GM12878 (cell line): Measurements from ENCODE around the gene TMC5. TPM values are rescaled to one million over a fixed set of nuclear protein-coding genes. Genes with fewer than 3 reads are reported as not detected.

Experiments used
- ATAC-seq: fragments of 200-7000 bp; cut with Tn5 transposase; 3 replicates; pipeline ENCODE4 v1.9.1; 2020; ENCODE audit warnings: mild to moderate bottlenecking, moderate library complexity
- BruUV-seq: library from RNA; stranded (reverse); fragments of 400-500 nt; replicated peaks from 2 replicates; lab custom pipeline; 2021; lab: Mats Ljungman, UMichigan
- CTCF ChIA-PET: fragments of 300-600 bp; sonication (Branson Sonifier 250); formaldehyde crosslinking; extraction: SDS; loops from one replicate; lab custom pipeline; 2021; ENCODE audit warnings: inconsistent platforms; lab: Yijun Ruan, JAX
- POLR2A ChIA-PET: fragments of 350-600 bp; formaldehyde crosslinking; extraction: SDS; loops from one replicate; lab custom pipeline; 2021; ENCODE audit warnings: inconsistent platforms; lab: Charles Lee
- RAD21 ChIA-PET: fragments of 300-600 bp; sonication (Branson Sonifier 250); formaldehyde crosslinking; loops from one replicate; lab custom pipeline; 2023; ENCODE audit warnings: antibody characterized with exemption; ENCODE audit not compliant: unreplicated experiment; lab: Charles Lee
- SMC1A ChIA-PET: fragments of 300-600 bp; sonication (Branson Sonifier 250); formaldehyde crosslinking; loops from one replicate; lab custom pipeline; 2023; ENCODE audit not compliant: unreplicated experiment, uncharacterized antibody; lab: Charles Lee
- DNase-seq: peaks from one replicate; pipeline ENCODE4 v3.0.0-alpha.2; 2011; ENCODE audit warnings: low read depth, low spot score
- FAIRE-seq: peaks from 3 replicates; lab custom pipeline; 2011; peaks lifted over from hg19 to GRCh38; lab: Jason Lieb, UNC
- H2AFZ ChIP-seq: 2 replicates; pipeline ENCODE4 v1.6.0; 2011; ENCODE audit warnings: low read depth, low read length, control low read depth; ENCODE audit not compliant: control insufficient read depth
- H3K27ac ChIP-seq: 2 replicates; pipeline ENCODE4 v1.5.1; 2011; ENCODE audit warnings: control low read depth; ENCODE audit not compliant: control insufficient read depth, insufficient read depth
- H3K27me3 ChIP-seq, 2 experiments: replicated peaks in 1 of 2; 2 replicates each; pipeline versions ENCODE4 v1.6.0 to v1.6.1; 2011; ENCODE audit warnings: low read length in 1 of 2; ENCODE audit not compliant: control insufficient read depth in 2 of 2, insufficient read depth in 2 of 2
- H3K36me3 ChIP-seq, 2 experiments: 2 replicates each; pipeline ENCODE4 v1.5.1; 2011; ENCODE audit warnings: low read length in 1 of 2; ENCODE audit not compliant: control insufficient read depth in 2 of 2, insufficient read depth in 2 of 2
- H3K4me1 ChIP-seq: 2 replicates; pipeline ENCODE4 v1.6.1; 2011; ENCODE audit warnings: mild to moderate bottlenecking, low read length, moderate library complexity, mixed read lengths; ENCODE audit not compliant: control insufficient read depth, insufficient read depth
- H3K4me2 ChIP-seq: 2 replicates; pipeline ENCODE4 v1.6.0; 2011; ENCODE audit warnings: control low read depth; ENCODE audit not compliant: control insufficient read depth, insufficient read depth
- H3K4me3 ChIP-seq: fragments of 200-600 bp; sonication (generic); 2 replicates; pipeline ENCODE4 v1.5.1; 2016
- H3K79me2 ChIP-seq: 2 replicates; pipeline ENCODE4 v1.6.0; 2011; ENCODE audit warnings: low read length; ENCODE audit not compliant: control insufficient read depth, insufficient read depth
- H3K9ac ChIP-seq: 2 replicates; pipeline ENCODE4 v1.8.0; 2011; ENCODE audit warnings: low read length, control low read depth, mixed read lengths; ENCODE audit not compliant: control insufficient read depth, insufficient read depth
- H3K9me3 ChIP-seq: replicated peaks from 3 replicates; pipeline ENCODE4 v1.5.1; 2011; ENCODE audit warnings: mild to moderate bottlenecking, low read length; ENCODE audit not compliant: control insufficient read depth, insufficient read depth
- H4K20me1 ChIP-seq: 2 replicates; pipeline ENCODE4 v1.6.0; 2011; ENCODE audit not compliant: control insufficient read depth, insufficient read depth
- CEBPZ ChIP-seq: fragments of 150-350 bp; IDR thresholded peaks from 2 replicates; pipeline ENCODE4 v1.6.1; 2016; ENCODE audit warnings: low read depth, low read length
- JUND ChIP-seq: IDR thresholded peaks from 2 replicates; pipeline ENCODE4 v1.6.1; 2012; ENCODE audit warnings: low read depth, mild to moderate bottlenecking, low read length, improper control_type of control experiment, moderate library complexity
- RELA ChIP-seq: fragments of 450-650 bp; IDR thresholded peaks from 2 replicates; pipeline ENCODE4 v1.8.0; 2014; ENCODE audit warnings: borderline replicate concordance; ENCODE audit not compliant: partially characterized antibody
- ZBTB11 ChIP-seq: fragments of 450-650 bp; formaldehyde crosslinking; IDR thresholded peaks from 2 replicates; pipeline ENCODE4 v1.5.0; 2022; ENCODE audit warnings: mild to moderate bottlenecking, missing genetic modification characterization
- ZNF217 ChIP-seq: fragments of 450-650 bp; IDR thresholded peaks from 2 replicates; pipeline ENCODE4 v1.6.1; 2017; ENCODE audit warnings: antibody characterized with exemption, mild to moderate bottlenecking
- WGBS: methylation state at CpG from one replicate; pipeline ENCODE4 v1.1.6; 2016; ENCODE audit warnings: low lambda C conversion rate; ENCODE audit not compliant: insufficient replicate concordance, insufficient coverage; ENCODE audit errors: missing lambda C conversion rate; 5-methylcytosine and 5-hydroxymethylcytosine counted together
- in situ Hi-C: fragments of 300-500 bp; cut with MboI; formaldehyde crosslinking; loops from 9 replicates; pipeline ENCODE4 v1.14.3; 2018; ENCODE audit warnings: mixed read lengths
- intact Hi-C: fragments of 100-400 bp; cut with micrococcal nuclease; formaldehyde crosslinking; loops from one replicate; pipeline ENCODE4 v1.14.2; 2022; ENCODE audit not compliant: unreplicated experiment
- polyA plus RNA-seq, 11 experiments: library from polyadenylated mRNA; depleted of rRNA in 4 of 11; unstranded in 6 of 11; stranded (reverse) in 5 of 11; fragments of >200 nt; fragmentation: Nextera tagmentation in 4 of 11; fragmentation: Illumina TruSeq in 1 of 11; extraction: Ambion mirVana in 4 of 11; extraction: Trizol in 1 of 11; gene quantifications; 1 replicate in 1 of 11; 2 replicates in 10 of 11; pipeline versions ENCODE4 v1.2.1 to v1.2.3, GENCODE V29; 2011 to 2016; ENCODE audit warnings: inconsistent platforms in 2 of 11, missing spikeins in 2 of 11, low read depth in 1 of 11
- total RNA-seq, 4 experiments: library from RNA; depleted of rRNA in 3 of 4; stranded (reverse); fragments of >200 nt in 3 of 4; fragmentation: Illumina TruSeq in 1 of 4; extraction: Trizol in 1 of 4; gene quantifications; 2 replicates each; pipeline versions ENCODE4 v1.2.1 to v1.2.3, GENCODE V29; 2013 to 2021

Gene TMC5
- total and polyA plus RNA-seq, 10 of the 15 experiments (the other 5 are each of a cell fraction or from before 2014, with no cell fraction given) = 0.01 to 0.10 (median 0.07) TPM; not detected in 5

- TF ChIP-seq ZBTB11 (no peak), CEBPZ (no peak)
Observed at GRCh38 chr16:19482291-19482690, 64.6 kb downstream of the TMC5 start (continued).

GRCh38 chr16:19484096-19484495 is 66.4 kb downstream of the TMC5 start:
- in situ Hi-C loops (no loop called here), intact Hi-C loops (no loop called here)
- 45% methylated on average over 3 of the region's 3 CpGs for WGBS
- no peak overlapping the region for H3K4me2 ChIP-seq
- H3K9me3 ChIP-seq = no peaks in the 10 kb centered on the region
- no peaks in the 10 kb centered on the region for H4K20me1 ChIP-seq
- ChIA-PET CTCF (interaction anchor here (0.7 kb wide), 1 partner anchor 317 kb away, joined by 4 read pairs; no protein-coding TSS in a partner anchor), RAD21 (no interaction called here), SMC1A (no interaction called here), POLR2A (no interaction called here)
- H3K4me1 ChIP-seq = no peaks in the 10 kb centered on the region
- no peak overlapping the region for H3K9ac ChIP-seq
- FAIRE-seq (no peak), DNase-seq (no peak), ATAC-seq (no peak)
- H3K79me2 ChIP-seq = no peaks in the 10 kb centered on the region
- no peak overlapping the region for H2AFZ ChIP-seq
- TF ChIP-seq ZNF217 (no peak), JUND (no peak), RELA (no peak)
- BruUV-seq = no TSS peak
- H3K36me3 ChIP-seq = no peaks in the 10 kb centered on the region
- no peak overlapping the region for H3K4me3 ChIP-seq
- H3K27me3 ChIP-seq = no peaks in the 10 kb centered on the region
- no peak overlapping the region for H3K27ac ChIP-seq
